Esophagus squamous epithelium (tissue), 4 donors: Measurements from ENCODE around the gene PITRM1.

Experiments
- CTCF ChIP-seq, 6 experiments: fragments of 450-650 bp in 4 of 6; fragments of 200-600 bp in 2 of 6; sonication (generic) in 2 of 6; IDR thresholded peaks; one replicate each; pipeline ENCODE4 v1.5.1; 2016 to 2019; ENCODE audit warnings: antibody characterized with exemption in 6 of 6, mild to moderate bottlenecking in 4 of 6, moderate library complexity in 4 of 6
- POLR2A ChIP-seq, 4 donors: fragments of 450-650 bp; IDR thresholded peaks; one replicate each; pipeline ENCODE4 v1.6.1; 2017; ENCODE audit warnings: antibody characterized with exemption in 4 of 4, mild to moderate bottlenecking in 4 of 4, moderate library complexity in 3 of 4

GRCh38 chr10:3125527-3126170 lies 46.9 kb downstream of the PITRM1 start:
- TF ChIP-seq CTCF (IDR thresholded peaks at IDR 0.05) (no peak), POLR2A (IDR thresholded peaks at IDR 0.05) (no peak)
